ENCODE measurements around the gene TTC7B.

DNA sequence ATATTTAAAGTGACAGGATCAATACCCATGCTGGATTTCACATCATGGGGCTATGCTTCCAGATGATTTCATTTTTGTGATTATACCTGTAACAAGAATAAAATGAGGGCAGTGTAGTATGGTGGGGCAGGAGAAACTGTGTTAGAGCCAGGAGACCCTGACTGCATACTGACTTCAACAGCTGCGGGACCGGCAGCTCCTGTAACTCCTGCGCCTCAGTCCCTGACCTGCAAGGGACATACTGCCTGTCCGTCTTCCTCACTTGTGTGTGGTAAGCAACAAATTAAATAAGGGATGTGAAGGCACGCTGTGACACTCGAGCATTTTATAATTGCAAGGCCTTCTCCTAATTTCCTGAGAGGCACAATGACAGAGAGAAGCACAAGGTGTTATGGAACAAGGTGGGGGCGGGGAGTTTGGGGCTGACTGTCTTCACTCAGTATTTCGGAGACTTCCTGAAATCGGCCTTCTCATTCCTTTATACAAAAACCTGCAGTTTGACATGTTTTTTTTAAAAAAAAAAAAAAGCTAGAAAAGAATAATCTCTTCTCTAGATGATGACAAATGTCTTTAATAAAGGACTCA lies 164.2 kb downstream of the TTC7B start:
- TF ChIP-seq, protein P1, sequence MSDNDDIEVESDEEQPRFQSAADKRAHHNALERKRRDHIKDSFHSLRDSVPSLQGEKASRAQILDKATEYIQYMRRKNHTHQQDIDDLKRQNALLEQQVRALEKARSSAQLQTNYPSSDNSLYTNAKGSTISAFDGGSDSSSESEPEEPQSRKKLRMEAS (IDR thresholded peaks at IDR 0.05), result no peak
- no peak for TF ChIP-seq EGR1 (IDR thresholded peaks at IDR 0.05)
- no peak for TF ChIP-seq TAF1 (IDR thresholded peaks at IDR 0.05; ENCODE audit: low read depth)
- TF ChIP-seq, protein P2, sequence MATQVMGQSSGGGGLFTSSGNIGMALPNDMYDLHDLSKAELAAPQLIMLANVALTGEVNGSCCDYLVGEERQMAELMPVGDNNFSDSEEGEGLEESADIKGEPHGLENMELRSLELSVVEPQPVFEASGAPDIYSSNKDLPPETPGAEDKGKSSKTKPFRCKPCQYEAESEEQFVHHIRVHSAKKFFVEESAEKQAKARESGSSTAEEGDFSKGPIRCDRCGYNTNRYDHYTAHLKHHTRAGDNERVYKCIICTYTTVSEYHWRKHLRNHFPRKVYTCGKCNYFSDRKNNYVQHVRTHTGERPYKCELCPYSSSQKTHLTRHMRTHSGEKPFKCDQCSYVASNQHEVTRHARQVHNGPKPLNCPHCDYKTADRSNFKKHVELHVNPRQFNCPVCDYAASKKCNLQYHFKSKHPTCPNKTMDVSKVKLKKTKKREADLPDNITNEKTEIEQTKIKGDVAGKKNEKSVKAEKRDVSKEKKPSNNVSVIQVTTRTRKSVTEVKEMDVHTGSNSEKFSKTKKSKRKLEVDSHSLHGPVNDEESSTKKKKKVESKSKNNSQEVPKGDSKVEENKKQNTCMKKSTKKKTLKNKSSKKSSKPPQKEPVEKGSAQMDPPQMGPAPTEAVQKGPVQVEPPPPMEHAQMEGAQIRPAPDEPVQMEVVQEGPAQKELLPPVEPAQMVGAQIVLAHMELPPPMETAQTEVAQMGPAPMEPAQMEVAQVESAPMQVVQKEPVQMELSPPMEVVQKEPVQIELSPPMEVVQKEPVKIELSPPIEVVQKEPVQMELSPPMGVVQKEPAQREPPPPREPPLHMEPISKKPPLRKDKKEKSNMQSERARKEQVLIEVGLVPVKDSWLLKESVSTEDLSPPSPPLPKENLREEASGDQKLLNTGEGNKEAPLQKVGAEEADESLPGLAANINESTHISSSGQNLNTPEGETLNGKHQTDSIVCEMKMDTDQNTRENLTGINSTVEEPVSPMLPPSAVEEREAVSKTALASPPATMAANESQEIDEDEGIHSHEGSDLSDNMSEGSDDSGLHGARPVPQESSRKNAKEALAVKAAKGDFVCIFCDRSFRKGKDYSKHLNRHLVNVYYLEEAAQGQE (IDR thresholded peaks at IDR 0.05; ENCODE audit: low read depth), result no peak
- no peak for TF ChIP-seq CEBPB (IDR thresholded peaks at IDR 0.05)
- no peak for TF ChIP-seq TEAD4 (IDR thresholded peaks at IDR 0.05)
- TF ChIP-seq EP300 (IDR thresholded peaks at IDR 0.05; ENCODE audit: borderline replicate concordance), result no peak
- no peak for TF ChIP-seq YY1 (IDR thresholded peaks at IDR 0.05; ENCODE audit: low read depth)
- no peak for TF ChIP-seq TCF12 (IDR thresholded peaks at IDR 0.05; ENCODE audit: low read depth)
